Measurements from ENCODE around the gene MYB. TPM values are rescaled to one million over a fixed set of nuclear protein-coding genes. Genes with fewer than 3 reads are reported as not detected.

Gene MYB
- total RNA-seq, 2 donors from 2014 or later: 29.9 to 81.5 TPM

Other genes starting within 250 kb of the MYB start
- gene ALDH8A1, start 231.2 kb upstream of the MYB start, total RNA-seq: 1 to 10 TPM; 1.2 to 4.4 TPM
- 100 to 1,000 TPM; 149 to 167 TPM for gene HBS1L, start 126.5 kb upstream of the MYB start, total RNA-seq

Measured in activated T-helper 17 cell treated with anti-CD3 and anti-CD28 coated beads, Interleukin-2, amount 50 U/mL, for 72 hours (primary cell).